ENCODE measurements around the gene POLR2B.

DNA sequence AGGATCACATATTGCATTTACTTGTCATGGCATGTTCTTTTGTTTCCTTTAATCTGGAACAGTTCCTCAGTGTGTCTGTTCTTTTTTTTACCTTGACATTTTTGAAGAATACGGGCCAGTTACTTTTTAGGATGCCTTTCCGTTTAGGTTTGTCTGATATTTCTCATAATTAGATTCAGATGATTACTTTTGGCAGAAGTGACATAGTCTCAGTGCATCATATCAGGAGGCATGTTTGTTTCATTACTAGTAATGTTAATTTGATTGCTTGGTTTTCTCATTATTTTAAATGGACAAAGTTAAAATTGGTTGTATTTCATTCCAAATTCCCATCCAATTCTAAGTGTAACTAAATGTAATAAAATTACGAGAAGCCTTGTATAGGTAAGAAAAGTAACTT is 8.3 kb downstream of the POLR2B start:
- TF ChIP-seq, protein P1, sequence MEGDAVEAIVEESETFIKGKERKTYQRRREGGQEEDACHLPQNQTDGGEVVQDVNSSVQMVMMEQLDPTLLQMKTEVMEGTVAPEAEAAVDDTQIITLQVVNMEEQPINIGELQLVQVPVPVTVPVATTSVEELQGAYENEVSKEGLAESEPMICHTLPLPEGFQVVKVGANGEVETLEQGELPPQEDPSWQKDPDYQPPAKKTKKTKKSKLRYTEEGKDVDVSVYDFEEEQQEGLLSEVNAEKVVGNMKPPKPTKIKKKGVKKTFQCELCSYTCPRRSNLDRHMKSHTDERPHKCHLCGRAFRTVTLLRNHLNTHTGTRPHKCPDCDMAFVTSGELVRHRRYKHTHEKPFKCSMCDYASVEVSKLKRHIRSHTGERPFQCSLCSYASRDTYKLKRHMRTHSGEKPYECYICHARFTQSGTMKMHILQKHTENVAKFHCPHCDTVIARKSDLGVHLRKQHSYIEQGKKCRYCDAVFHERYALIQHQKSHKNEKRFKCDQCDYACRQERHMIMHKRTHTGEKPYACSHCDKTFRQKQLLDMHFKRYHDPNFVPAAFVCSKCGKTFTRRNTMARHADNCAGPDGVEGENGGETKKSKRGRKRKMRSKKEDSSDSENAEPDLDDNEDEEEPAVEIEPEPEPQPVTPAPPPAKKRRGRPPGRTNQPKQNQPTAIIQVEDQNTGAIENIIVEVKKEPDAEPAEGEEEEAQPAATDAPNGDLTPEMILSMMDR (IDR thresholded peaks at IDR 0.05): no peak
- TF ChIP-seq EZH2phosphoT487 (IDR thresholded peaks at IDR 0.05): no peak

All from neural progenitor cell (in vitro differentiated cells).